MCF 10A (cell line): ENCODE results near the gene MYL6B. TPM values are rescaled to one million over a fixed set of nuclear protein-coding genes. Genes with fewer than 3 reads are reported as not detected.

Source experiments
- BruUV-seq: library from RNA; stranded (reverse); fragments of 400-500 nt; replicated peaks from 2 replicates; lab custom pipeline; 2021; lab: Mats Ljungman, UMichigan
- CTCF ChIA-PET: fragments of 300-600 bp; sonication (Branson Sonifier 250); formaldehyde crosslinking; extraction: SDS; loops from one replicate; lab custom pipeline; 2021; ENCODE audit warnings: antibody characterized with exemption, inconsistent platforms; lab: Yijun Ruan, JAX
- POLR2A ChIA-PET: fragments of 300-600, 350-650 bp; sonication (Branson Sonifier 250); formaldehyde crosslinking; extraction: SDS; loops from one replicate; lab custom pipeline; 2020; ENCODE audit warnings: antibody characterized with exemption, inconsistent platforms; lab: Yijun Ruan, JAX
- DNase-seq: peaks from one replicate; pipeline ENCODE4 v3.0.0-alpha.2; 2018; ENCODE audit not compliant: unreplicated experiment
- H3K27ac Mint-ChIP-seq: one replicate; pipeline ENCODE4 v1.8.0; 2022; ENCODE audit warnings: mild to moderate bottlenecking, low read depth, mixed read lengths; ENCODE audit not compliant: unreplicated experiment
- H3K27me3 Mint-ChIP-seq: one replicate; pipeline ENCODE4 v1.8.0; 2022; ENCODE audit warnings: mixed read lengths; ENCODE audit not compliant: insufficient read depth, unreplicated experiment
- H3K36me3 Mint-ChIP-seq: one replicate; pipeline ENCODE4 v1.8.0; 2022; ENCODE audit warnings: mild to moderate bottlenecking, moderate library complexity, mixed read lengths; ENCODE audit not compliant: insufficient read depth, unreplicated experiment
- H3K4me1 Mint-ChIP-seq: one replicate; pipeline ENCODE4 v1.8.0; 2022; ENCODE audit warnings: mixed read lengths; ENCODE audit not compliant: insufficient read depth, unreplicated experiment
- H3K4me3 Mint-ChIP-seq: one replicate; pipeline ENCODE4 v1.8.0; 2022; ENCODE audit warnings: mild to moderate bottlenecking, moderate library complexity, mixed read lengths; ENCODE audit not compliant: unreplicated experiment
- H3K9me3 Mint-ChIP-seq: one replicate; pipeline ENCODE4 v1.8.0; 2022; ENCODE audit warnings: mixed read lengths; ENCODE audit not compliant: unreplicated experiment
- intact Hi-C: fragments of 100-400 bp; cut with micrococcal nuclease; formaldehyde crosslinking; loops from 2 replicates; pipeline ENCODE4 v1.14.1; 2022
- total RNA-seq: library from RNA; stranded (reverse); gene quantifications from 2 replicates; pipeline ENCODE4 v1.2.3, GENCODE V29; 2022
- TF ChIP-seq, protein P1 (sequence below): fragments of 200-600 bp; IDR thresholded peaks from one replicate; pipeline ENCODE4 v1.8.0; 2022; ENCODE audit warnings: antibody characterized with exemption, mild to moderate bottlenecking; ENCODE audit not compliant: unreplicated experiment

The MYL6B gene
- total RNA-seq, 1 experiment from 2014 or later: 46.0 TPM

DNA sequence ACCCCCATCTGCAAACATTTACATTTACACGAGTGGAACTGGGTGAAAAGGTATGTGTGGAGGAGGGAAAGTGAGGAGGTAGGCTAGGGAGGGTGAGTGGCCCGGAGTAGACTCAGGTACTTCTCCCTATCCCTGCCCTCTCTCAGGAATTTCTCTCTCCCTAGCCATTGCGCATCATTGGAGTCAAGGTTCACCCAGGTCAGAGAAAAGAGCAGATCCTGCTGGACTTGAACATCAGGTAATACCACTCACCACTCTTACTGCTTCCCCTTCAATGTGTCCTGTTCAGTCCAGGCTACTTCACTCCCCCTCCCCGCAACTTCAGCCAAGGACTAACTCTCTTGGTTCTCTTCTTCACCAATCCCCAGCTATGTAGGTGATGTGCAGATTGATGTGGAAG, 21.5 kb upstream of the MYL6B start:
- Mint-ChIP-seq H3K36me3 (peaks cover 62% of the 10 kb centered on the region), H3K27ac (no peak overlapping the region), H3K27me3 (no peaks in the 10 kb centered on the region), H3K9me3 (no peaks in the 10 kb centered on the region), H3K4me1 (peaks cover 25% of the 10 kb centered on the region), H3K4me3 (peak overlapping the region; percentile 84)
- BruUV-seq: no TSS peak
- CTCF ChIA-PET: interaction anchor here (1.0 to 2.7 kb wide), 3 partner anchors 12 to 57 kb away, joined by 3 to 11 read pairs (median 7); partner anchors contain the start of gene ZC3H10
- POLR2A ChIA-PET: interaction anchor here (1.0 to 5.5 kb wide), 5 partner anchors 9 to 59 kb away, joined by 3 to 165 read pairs (median 6); partner anchors contain the start of genes MYL6B, RPL41, SMARCC2 and ZC3H10
- TF ChIP-seq, protein P1, sequence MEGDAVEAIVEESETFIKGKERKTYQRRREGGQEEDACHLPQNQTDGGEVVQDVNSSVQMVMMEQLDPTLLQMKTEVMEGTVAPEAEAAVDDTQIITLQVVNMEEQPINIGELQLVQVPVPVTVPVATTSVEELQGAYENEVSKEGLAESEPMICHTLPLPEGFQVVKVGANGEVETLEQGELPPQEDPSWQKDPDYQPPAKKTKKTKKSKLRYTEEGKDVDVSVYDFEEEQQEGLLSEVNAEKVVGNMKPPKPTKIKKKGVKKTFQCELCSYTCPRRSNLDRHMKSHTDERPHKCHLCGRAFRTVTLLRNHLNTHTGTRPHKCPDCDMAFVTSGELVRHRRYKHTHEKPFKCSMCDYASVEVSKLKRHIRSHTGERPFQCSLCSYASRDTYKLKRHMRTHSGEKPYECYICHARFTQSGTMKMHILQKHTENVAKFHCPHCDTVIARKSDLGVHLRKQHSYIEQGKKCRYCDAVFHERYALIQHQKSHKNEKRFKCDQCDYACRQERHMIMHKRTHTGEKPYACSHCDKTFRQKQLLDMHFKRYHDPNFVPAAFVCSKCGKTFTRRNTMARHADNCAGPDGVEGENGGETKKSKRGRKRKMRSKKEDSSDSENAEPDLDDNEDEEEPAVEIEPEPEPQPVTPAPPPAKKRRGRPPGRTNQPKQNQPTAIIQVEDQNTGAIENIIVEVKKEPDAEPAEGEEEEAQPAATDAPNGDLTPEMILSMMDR: no peak
- no peak for DNase-seq
- intact Hi-C loops: no loop called here

DNA sequence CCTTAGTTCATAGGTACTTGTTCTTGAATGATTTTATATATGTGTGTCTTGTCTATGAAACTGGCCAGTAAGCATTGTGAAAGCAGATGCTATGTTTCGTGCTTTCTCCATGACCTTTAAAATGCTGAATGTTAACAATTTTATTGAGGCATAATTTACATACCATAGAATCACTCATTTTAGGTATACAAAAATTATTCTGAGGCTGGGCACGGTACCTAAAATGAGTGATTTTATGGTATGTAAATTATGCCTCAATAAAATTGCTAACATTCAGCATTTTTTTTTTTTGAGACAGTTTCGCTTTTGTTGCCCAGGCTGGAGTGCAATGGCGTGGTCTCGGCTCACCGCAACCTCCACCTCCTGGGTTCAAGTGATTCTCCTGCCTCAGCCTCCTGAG, 17.5 kb upstream of the MYL6B start:
- H3K27ac Mint-ChIP-seq: no peak overlapping the region
- H3K27me3 Mint-ChIP-seq: no peaks in the 10 kb centered on the region
- intact Hi-C loops: no loop called here
- BruUV-seq: no TSS peak
- H3K4me3 Mint-ChIP-seq: no peak overlapping the region
- POLR2A ChIA-PET: interaction anchor here (0.8 kb wide), 1 partner anchor 19 kb away, joined by 3 read pairs; no protein-coding TSS in a partner anchor
- DNase-seq: no peak
- TF ChIP-seq, protein P1: no peak
- peaks cover 6% of the 10 kb centered on the region for H3K4me1 Mint-ChIP-seq
- no peaks in the 10 kb centered on the region for H3K9me3 Mint-ChIP-seq
- CTCF ChIA-PET: no interaction called here
- peaks cover 95% of the 10 kb centered on the region for H3K36me3 Mint-ChIP-seq

DNA sequence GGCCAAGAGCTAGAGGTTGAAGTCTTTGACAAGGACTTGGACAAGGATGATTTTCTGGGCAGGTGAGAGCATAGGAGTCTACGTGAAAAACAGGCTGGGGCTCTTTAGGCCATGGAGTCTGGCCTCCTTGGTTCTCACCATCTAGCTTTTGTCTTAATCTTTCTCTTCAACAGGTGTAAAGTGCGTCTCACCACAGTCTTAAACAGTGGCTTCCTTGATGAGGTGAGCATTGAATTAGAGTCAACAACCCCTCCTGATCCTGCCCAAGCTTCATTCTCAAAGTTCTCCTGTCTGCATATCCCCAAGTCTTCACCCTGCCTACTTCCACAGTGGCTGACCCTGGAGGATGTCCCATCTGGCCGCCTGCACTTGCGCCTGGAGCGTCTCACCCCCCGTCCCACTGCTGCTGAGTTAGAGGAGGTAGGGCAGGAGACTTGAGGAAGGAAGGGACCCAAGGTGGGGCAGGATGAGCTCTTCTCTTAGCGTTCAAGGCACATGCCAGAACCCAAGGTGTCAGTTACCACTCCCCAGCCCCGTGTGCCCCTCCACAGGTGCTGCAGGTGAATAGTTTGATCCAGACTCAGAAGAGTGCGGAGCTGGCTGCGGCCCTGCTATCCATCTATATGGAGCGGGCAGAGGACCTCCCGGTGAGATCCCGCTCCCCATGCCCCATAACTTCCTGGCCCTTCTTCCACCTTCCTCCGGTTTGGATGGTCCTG, 14.4 kb upstream of the MYL6B start:
- POLR2A ChIA-PET: interaction anchor here (1.3 to 3.4 kb wide), 3 partner anchors 9 to 14 kb away, joined by 3 to 20 read pairs (median 7); partner anchors contain the start of gene ESYT1
- peaks cover 9% of the 10 kb centered on the region for H3K4me1 Mint-ChIP-seq
- CTCF ChIA-PET: interaction anchor here (0.7 to 1.0 kb wide), 4 partner anchors 11 to 27 kb away, joined by 3 to 4 read pairs (median 3); no protein-coding TSS in a partner anchor
- no peak for DNase-seq
- TF ChIP-seq, protein P1: no peak
- intact Hi-C loops: no loop called here
- no peaks in the 10 kb centered on the region for H3K27me3 Mint-ChIP-seq
- no TSS peak for BruUV-seq
- H3K27ac Mint-ChIP-seq: no peak overlapping the region
- peaks cover 94% of the 10 kb centered on the region for H3K36me3 Mint-ChIP-seq
- no peak overlapping the region for H3K4me3 Mint-ChIP-seq
- no peaks in the 10 kb centered on the region for H3K9me3 Mint-ChIP-seq
